Keratinocyte (primary cell): ENCODE results near the gene ALG14. TPM values are rescaled to one million over a fixed set of nuclear protein-coding genes. Genes with fewer than 3 reads are reported as not detected.

ENCODE experiments used
- DNase-seq: peaks from one replicate; pipeline ENCODE4 v3.0.0-alpha.2; 2011; ENCODE audit warnings: low read depth, missing footprints, low spot score
- FAIRE-seq: peaks from 2 replicates; lab custom pipeline; 2011; peaks lifted over from hg19 to GRCh38; lab: Jason Lieb, UNC
- H2AFZ ChIP-seq: 2 replicates; pipeline ENCODE4 v1.6.0; 2012; ENCODE audit warnings: low read length, control low read depth, inconsistent platforms; ENCODE audit not compliant: control insufficient read depth
- H3K27ac ChIP-seq: 2 replicates; pipeline ENCODE4 v1.5.1; 2011; ENCODE audit warnings: low read length; ENCODE audit not compliant: control insufficient read depth, insufficient read depth
- H3K27me3 ChIP-seq: 3 replicates; pipeline ENCODE4 v1.6.0; 2011; ENCODE audit warnings: low read length; ENCODE audit not compliant: control insufficient read depth, insufficient read depth; ENCODE audit errors: extremely low read depth
- H3K36me3 ChIP-seq, 2 experiments: 2 replicates in 1 of 2; 3 replicates in 1 of 2; pipeline ENCODE4 v1.5.1; 2011; ENCODE audit warnings: low read length in 2 of 2, mild to moderate bottlenecking in 1 of 2; ENCODE audit not compliant: control insufficient read depth in 2 of 2, insufficient read depth in 2 of 2; ENCODE audit errors: extremely low read depth in 1 of 2
- H3K4me1 ChIP-seq: 3 replicates; pipeline ENCODE4 v1.5.1; 2011; ENCODE audit warnings: low read length; ENCODE audit not compliant: control insufficient read depth, insufficient read depth; ENCODE audit errors: extremely low read depth
- H3K4me2 ChIP-seq: 3 replicates; pipeline ENCODE4 v1.6.0; 2011; ENCODE audit warnings: low read depth, low read length; ENCODE audit not compliant: control insufficient read depth, insufficient read depth; ENCODE audit errors: extremely low read depth
- H3K4me3 ChIP-seq, 3 experiments: fragments of 200-600 bp in 1 of 3; sonication (generic) in 1 of 3; 2 replicates in 2 of 3; 3 replicates in 1 of 3; pipeline ENCODE4 v1.5.1; 2011 to 2016; ENCODE audit warnings: low read length in 3 of 3, mild to moderate bottlenecking in 3 of 3, control low read depth in 2 of 3, inconsistent platforms in 1 of 3, low read depth in 1 of 3, mixed read lengths in 1 of 3, mixed run types in 1 of 3, moderate library complexity in 1 of 3; ENCODE audit not compliant: control insufficient read depth in 2 of 3, insufficient read depth in 2 of 3; ENCODE audit errors: extremely low read depth in 1 of 3
- H3K79me2 ChIP-seq: 2 replicates; pipeline ENCODE4 v1.6.0; 2012; ENCODE audit warnings: low read length; ENCODE audit not compliant: control insufficient read depth, insufficient read depth
- H3K9ac ChIP-seq: 3 replicates; pipeline ENCODE4 v1.6.0; 2011; ENCODE audit warnings: low read length; ENCODE audit not compliant: control insufficient read depth, insufficient read depth; ENCODE audit errors: extremely low read depth
- H3K9me1 ChIP-seq: 3 replicates; pipeline ENCODE4 v1.6.0; 2011; ENCODE audit warnings: low read length; ENCODE audit not compliant: control insufficient read depth, insufficient read depth; ENCODE audit errors: extremely low read depth
- H3K9me3 ChIP-seq: 2 replicates; pipeline ENCODE4 v1.5.1; 2012; ENCODE audit warnings: low read depth, low read length; ENCODE audit not compliant: control insufficient read depth
- H4K20me1 ChIP-seq: 3 replicates; pipeline ENCODE4 v1.6.0; 2011; ENCODE audit warnings: low read length; ENCODE audit not compliant: control insufficient read depth, insufficient read depth; ENCODE audit errors: extremely low read depth
- EZH2 ChIP-seq: IDR thresholded peaks from one replicate; pipeline ENCODE4 v1.6.1; 2012; ENCODE audit warnings: inconsistent platforms, mild to moderate bottlenecking, low read length, moderate library complexity
- dilution Hi-C: fragments of 300-500 bp; cut with MboI; formaldehyde crosslinking; loops from one replicate; pipeline ENCODE4 v1.7.0; 2020; ENCODE audit warnings: low sequenced_read_pairs; ENCODE audit not compliant: extremely low pct_ligation_motif_present
- polyA plus RNA-seq, 5 experiments: library from polyadenylated mRNA; depleted of rRNA in 3 of 5; stranded (reverse) in 3 of 5; stranded (forward) in 1 of 5; unstranded in 1 of 5; fragments of >200 nt; gene quantifications; 1 replicate in 1 of 5; 2 replicates in 3 of 5; 3 replicates in 1 of 5; pipeline versions ENCODE4 v1.2.1 to v1.2.3, GENCODE V29; 2011 to 2012; ENCODE audit warnings: missing spikeins in 2 of 5, low read depth in 1 of 5, low replicate concordance in 1 of 5
- TF ChIP-seq, protein P1 (sequence below), 3 experiments: IDR thresholded peaks in 1 of 3; conservative IDR thresholded peaks in 1 of 3; optimal IDR thresholded peaks in 1 of 3; 2 replicates in 2 of 3; 3 replicates in 1 of 3; pipeline versions ENCODE3 to v1.5.1; 2011; ENCODE audit warnings: low read length in 3 of 3, mild to moderate bottlenecking in 3 of 3, moderate library complexity in 2 of 3, control low read depth in 1 of 3, inconsistent platforms in 1 of 3; ENCODE audit not compliant: insufficient read depth in 2 of 3; ENCODE audit errors: extremely low read depth in 1 of 3

ALG14 gene
- polyA plus RNA-seq, 1 donor (not counting 4 experiments of a cell fraction or from before 2014, with no cell fraction given): 4.6 TPM

GRCh38 chr1:94952539-94952938, 120.2 kb downstream of the ALG14 start:
- Histone ChIP-seq H2AFZ (no peak overlapping the region), H3K4me2 (no peak overlapping the region), H3K9ac (no peak overlapping the region), H3K4me3 (no peak overlapping the region), H3K36me3 (no peaks in the 10 kb centered on the region), H3K9me1 (no peaks in the 10 kb centered on the region), H3K4me1 (peaks cover 18% of the 10 kb centered on the region), H3K27ac (no peak overlapping the region), H4K20me1 (no peaks in the 10 kb centered on the region), H3K9me3 (no peaks in the 10 kb centered on the region), H3K27me3 (no peaks in the 10 kb centered on the region), H3K79me2 (no peaks in the 10 kb centered on the region)
- dilution Hi-C loops: no loop called here
- FAIRE-seq: no peak
- no peak for DNase-seq
- no peak for TF ChIP-seq EZH2
- TF ChIP-seq, protein P1, sequence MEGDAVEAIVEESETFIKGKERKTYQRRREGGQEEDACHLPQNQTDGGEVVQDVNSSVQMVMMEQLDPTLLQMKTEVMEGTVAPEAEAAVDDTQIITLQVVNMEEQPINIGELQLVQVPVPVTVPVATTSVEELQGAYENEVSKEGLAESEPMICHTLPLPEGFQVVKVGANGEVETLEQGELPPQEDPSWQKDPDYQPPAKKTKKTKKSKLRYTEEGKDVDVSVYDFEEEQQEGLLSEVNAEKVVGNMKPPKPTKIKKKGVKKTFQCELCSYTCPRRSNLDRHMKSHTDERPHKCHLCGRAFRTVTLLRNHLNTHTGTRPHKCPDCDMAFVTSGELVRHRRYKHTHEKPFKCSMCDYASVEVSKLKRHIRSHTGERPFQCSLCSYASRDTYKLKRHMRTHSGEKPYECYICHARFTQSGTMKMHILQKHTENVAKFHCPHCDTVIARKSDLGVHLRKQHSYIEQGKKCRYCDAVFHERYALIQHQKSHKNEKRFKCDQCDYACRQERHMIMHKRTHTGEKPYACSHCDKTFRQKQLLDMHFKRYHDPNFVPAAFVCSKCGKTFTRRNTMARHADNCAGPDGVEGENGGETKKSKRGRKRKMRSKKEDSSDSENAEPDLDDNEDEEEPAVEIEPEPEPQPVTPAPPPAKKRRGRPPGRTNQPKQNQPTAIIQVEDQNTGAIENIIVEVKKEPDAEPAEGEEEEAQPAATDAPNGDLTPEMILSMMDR (optimal IDR thresholded peaks at IDR 0.05 in 1 of 3, IDR thresholded peaks at IDR 0.05 in 1 of 3, conservative IDR thresholded peaks at IDR 0.05 in 1 of 3; ENCODE audit: extremely low read depth in 1 of 3, insufficient read depth in 2 of 3, low read length in 3 of 3): no peak

DNA sequence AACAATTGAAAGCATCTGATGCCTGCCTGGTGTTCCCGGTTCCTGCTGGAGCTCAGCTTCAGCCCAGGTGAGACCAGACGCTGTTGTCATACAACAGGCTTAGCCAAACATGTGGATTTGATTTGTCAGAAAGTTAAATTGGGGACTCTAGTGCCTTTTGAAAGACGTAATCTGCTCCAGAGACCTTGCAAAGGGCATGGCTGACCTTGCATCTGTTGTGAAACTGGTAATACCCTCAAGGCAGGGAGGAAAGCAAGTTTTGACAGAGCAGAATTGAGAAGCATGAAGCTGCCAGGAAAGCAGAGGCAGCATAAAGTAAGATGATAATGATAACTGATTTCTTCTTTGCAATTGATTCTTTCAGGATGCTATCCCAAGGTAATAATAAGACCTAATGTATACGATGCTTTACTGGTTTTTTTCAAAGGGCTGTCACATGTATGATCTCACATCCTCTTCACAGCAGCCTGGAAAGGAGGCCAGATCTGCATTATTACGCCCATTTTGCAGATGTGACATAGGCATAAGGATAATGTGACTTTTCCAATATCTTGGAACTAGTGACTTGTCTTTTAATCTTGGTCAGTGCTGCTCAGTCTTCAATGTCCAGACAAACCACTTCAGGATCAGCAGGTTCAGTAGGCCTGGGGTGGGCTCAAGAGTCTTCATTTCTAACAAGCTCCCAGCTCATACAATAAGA, 121.1 kb downstream of the ALG14 start:
- H4K20me1 ChIP-seq: no peaks in the 10 kb centered on the region
- no peaks in the 10 kb centered on the region for H3K79me2 ChIP-seq
- no peak for TF ChIP-seq EZH2
- H3K9me3 ChIP-seq: no peaks in the 10 kb centered on the region
- H3K4me1 ChIP-seq: peaks cover 18% of the 10 kb centered on the region
- DNase-seq (no peak), FAIRE-seq (peak; percentile 83)
- no peak overlapping the region for H3K27ac ChIP-seq
- H3K9me1 ChIP-seq: no peaks in the 10 kb centered on the region
- H3K27me3 ChIP-seq: no peaks in the 10 kb centered on the region
- H3K36me3 ChIP-seq: no peaks in the 10 kb centered on the region
- H2AFZ ChIP-seq: no peak overlapping the region
- no peak overlapping the region for H3K4me3 ChIP-seq
- dilution Hi-C loops: no loop called here
- no peak overlapping the region for H3K9ac ChIP-seq
- peak overlapping the region; percentile 50 for H3K4me2 ChIP-seq
